GM19455 (cell line): Measurements from ENCODE around the gene CASP10.
"Not testable (repeated sequence)": the region's sequence is repeated elsewhere in the genome, so short reads cannot be mapped to it uniquely, and the experiment has no call there.

Experiments used
- ATAC-seq: cut with Tn5 transposase; IDR thresholded peaks from one replicate; pipeline ENCODE4 v1.9.1; 2021; ENCODE audit not compliant: unreplicated experiment

CASP10 gene

GRCh38 chr2:201154615-201155399 lies 28.1 kb upstream of the CASP10 start:
- no peak for ATAC-seq

- no peak for ATAC-seq
Measured at GRCh38 chr2:201156036-201156435, 26.9 kb upstream of the CASP10 start.

- ATAC-seq = no peak
Measured at GRCh38 chr2:201156640-201157039, 26.3 kb upstream of the CASP10 start.

- peak; percentile 35 for ATAC-seq
Measured at GRCh38 chr2:201157694-201158093, 25.2 kb upstream of the CASP10 start.

- peak; percentile 88 for ATAC-seq
Measured at GRCh38 chr2:201158111-201158929, 24.6 kb upstream of the CASP10 start.

- no peak for ATAC-seq
Measured at GRCh38 chr2:201164166-201164565, 18.8 kb upstream of the CASP10 start.

- ATAC-seq = no peak
Measured at GRCh38 chr2:201167546-201167945, 15.4 kb upstream of the CASP10 start.

- not testable (repeated sequence) for ATAC-seq
Measured at GRCh38 chr2:201168496-201168895, 14.4 kb upstream of the CASP10 start.

- ATAC-seq = no peak
Measured at GRCh38 chr2:201171259-201171814, 11.6 kb upstream of the CASP10 start.

GRCh38 chr2:201172279-201172678 lies 10.7 kb upstream of the CASP10 start:
- ATAC-seq = no peak

GRCh38 chr2:201174687-201175086 lies 8.3 kb upstream of the CASP10 start:
- no peak for ATAC-seq

GRCh38 chr2:201176081-201176481 lies 6.9 kb upstream of the CASP10 start:
- no peak for ATAC-seq

GRCh38 chr2:201180010-201180409 lies 2.9 kb upstream of the CASP10 start:
- no peak for ATAC-seq

GRCh38 chr2:201183365-201183727 lies 405 bp downstream of the CASP10 start:
- no peak for ATAC-seq

GRCh38 chr2:201183835-201184234 lies 894 bp downstream of the CASP10 start:
- not testable (repeated sequence) for ATAC-seq

GRCh38 chr2:201184248-201184647 lies 1.3 kb downstream of the CASP10 start:
- ATAC-seq = not testable (repeated sequence)

- ATAC-seq = no peak
Measured at GRCh38 chr2:201185863-201186262, 2.9 kb downstream of the CASP10 start.

GRCh38 chr2:201186982-201187381 lies 4.0 kb downstream of the CASP10 start:
- ATAC-seq = no peak

- no peak for ATAC-seq
Measured at GRCh38 chr2:201188449-201188848, 5.5 kb downstream of the CASP10 start.

- ATAC-seq = peak; percentile 45
Measured at GRCh38 chr2:201191132-201191875, 8.4 kb downstream of the CASP10 start.

- ATAC-seq = peak; percentile 90
Measured at GRCh38 chr2:201194097-201194496, 11.2 kb downstream of the CASP10 start.
